Gastroesophageal sphincter (tissue), 2 donors: ENCODE data around the gene BUD13.

Source experiments
- EP300 ChIP-seq: sonication (generic); formaldehyde crosslinking; IDR thresholded peaks from one replicate; pipeline ENCODE4 v1.6.1; 2017; ENCODE audit warnings: antibody characterized with exemption, mild to moderate bottlenecking
- POLR2A ChIP-seq, 2 donors: fragments of 450-650 bp; IDR thresholded peaks; one replicate each; pipeline ENCODE4 v1.6.1; 2017; ENCODE audit warnings: antibody characterized with exemption in 2 of 2, mild to moderate bottlenecking in 2 of 2, moderate library complexity in 1 of 2

- no peak for TF ChIP-seq POLR2A (IDR thresholded peaks at IDR 0.05)
- TF ChIP-seq EP300 = no peak
Measured at GRCh38 chr11:116707161-116707629, 65.6 kb downstream of the BUD13 start.
